ENCODE data around the gene ASAP2. TPM values are rescaled to one million over a fixed set of nuclear protein-coding genes. Genes with fewer than 3 reads are reported as not detected.

The ASAP2 gene
- total and polyA plus RNA-seq, 2 donors (not counting 1 experiment from before 2014, with no cell fraction given): 0.04 TPM; not detected in 1

DNA sequence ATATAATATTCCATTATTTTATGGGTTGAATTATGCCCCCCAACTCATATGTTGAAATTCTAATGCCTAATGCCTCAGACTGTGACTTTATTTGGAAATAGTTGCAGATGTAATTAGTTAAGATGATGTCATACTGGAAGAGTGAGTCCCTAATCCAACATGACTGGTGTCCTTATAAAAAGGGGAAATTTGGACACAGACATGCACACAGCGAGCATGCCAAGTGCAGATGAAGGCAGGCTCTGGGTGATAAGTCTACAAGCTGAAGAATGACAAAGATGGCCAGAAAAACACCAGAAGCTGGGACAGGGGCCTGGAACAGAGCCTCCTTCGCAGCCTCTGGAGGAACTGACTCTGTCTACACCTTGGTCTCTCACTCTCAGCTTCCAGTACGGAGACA lies 10.0 kb upstream of the ASAP2 start:
- WGBS (ENCODE audit: insufficient coverage): 95% methylated on average over 2 of the region's 3 CpGs

DNA sequence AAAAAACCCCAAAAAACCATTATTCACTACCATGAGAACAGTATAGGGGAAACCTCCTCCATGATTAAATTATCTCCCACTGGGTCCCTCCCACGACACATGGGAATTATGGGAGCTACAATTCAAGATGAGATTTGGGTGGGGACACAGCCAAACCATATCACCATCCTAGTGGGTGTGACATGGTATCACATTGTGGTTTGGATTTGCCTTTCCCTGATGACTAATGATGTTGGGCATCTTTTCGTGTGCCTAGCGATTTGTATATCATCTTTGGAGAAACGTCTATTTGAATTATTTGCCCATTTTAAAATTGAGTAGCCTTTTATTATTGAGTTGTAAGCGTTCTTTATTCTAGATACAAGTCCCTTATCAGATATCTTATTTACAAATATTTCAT lies 8.7 kb upstream of the ASAP2 start:
- TF ChIP-seq EZH2 (IDR thresholded peaks at IDR 0.05; ENCODE audit: borderline replicate concordance, insufficient read depth, low read depth, low read length, poor library complexity, severe bottlenecking): no peak
- TF ChIP-seq, protein P1, sequence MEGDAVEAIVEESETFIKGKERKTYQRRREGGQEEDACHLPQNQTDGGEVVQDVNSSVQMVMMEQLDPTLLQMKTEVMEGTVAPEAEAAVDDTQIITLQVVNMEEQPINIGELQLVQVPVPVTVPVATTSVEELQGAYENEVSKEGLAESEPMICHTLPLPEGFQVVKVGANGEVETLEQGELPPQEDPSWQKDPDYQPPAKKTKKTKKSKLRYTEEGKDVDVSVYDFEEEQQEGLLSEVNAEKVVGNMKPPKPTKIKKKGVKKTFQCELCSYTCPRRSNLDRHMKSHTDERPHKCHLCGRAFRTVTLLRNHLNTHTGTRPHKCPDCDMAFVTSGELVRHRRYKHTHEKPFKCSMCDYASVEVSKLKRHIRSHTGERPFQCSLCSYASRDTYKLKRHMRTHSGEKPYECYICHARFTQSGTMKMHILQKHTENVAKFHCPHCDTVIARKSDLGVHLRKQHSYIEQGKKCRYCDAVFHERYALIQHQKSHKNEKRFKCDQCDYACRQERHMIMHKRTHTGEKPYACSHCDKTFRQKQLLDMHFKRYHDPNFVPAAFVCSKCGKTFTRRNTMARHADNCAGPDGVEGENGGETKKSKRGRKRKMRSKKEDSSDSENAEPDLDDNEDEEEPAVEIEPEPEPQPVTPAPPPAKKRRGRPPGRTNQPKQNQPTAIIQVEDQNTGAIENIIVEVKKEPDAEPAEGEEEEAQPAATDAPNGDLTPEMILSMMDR (IDR thresholded peaks at IDR 0.05): no peak
- no peaks in the 10 kb centered on the region for H3K9me3 Mint-ChIP-seq (ENCODE audit: insufficient read depth)
- Histone ChIP-seq H2AFZ (ENCODE audit: insufficient read depth, low read depth, low read length, poor library complexity, severe bottlenecking) (no peak overlapping the region), H3K9me3 (ENCODE audit: control extremely low read depth in 1 of 3, control insufficient read depth in 2 of 3, insufficient read depth in 1 of 3, low read length in 2 of 3) (no peaks in the 10 kb centered on the region), H3K4me1 (ENCODE audit: control insufficient read depth in 2 of 2, insufficient read depth in 2 of 2, low read length in 2 of 2) (no peaks in the 10 kb centered on the region), H3K79me2 (ENCODE audit: control insufficient read depth, insufficient read depth, low read length) (no peaks in the 10 kb centered on the region), H3K36me3 (replicated peaks in 1 of 2; ENCODE audit: control extremely low read depth in 1 of 2, control insufficient read depth in 1 of 2, extremely low read depth in 1 of 2, insufficient read depth in 2 of 2, low read length in 1 of 2) (no peaks in the 10 kb centered on the region), H3K4me3 (ENCODE audit: control extremely low read depth in 1 of 5, extremely low read depth in 1 of 5, insufficient read depth in 1 of 5, low read depth in 2 of 5, low read length in 4 of 5) (no peak overlapping the region), H3K27ac (ENCODE audit: low read length in 2 of 2) (no peak overlapping the region), H4K20me1 (ENCODE audit: control insufficient read depth, insufficient read depth, low read length, poor library complexity, severe bottlenecking) (no peaks in the 10 kb centered on the region), H3K4me2 (replicated peaks; ENCODE audit: low read depth, low read length, poor library complexity, severe bottlenecking) (no peak overlapping the region), H3K27me3 (replicated peaks in 1 of 4; ENCODE audit: control extremely low read depth in 1 of 4, control insufficient read depth in 3 of 4, insufficient read depth in 4 of 4, low read length in 3 of 4) (peaks cover 0 to 5% (median 1%) of the 10 kb centered on the region in 4 experiments), H3K9ac (ENCODE audit: low read length) (no peak overlapping the region)
- POLR2A ChIA-PET: no interaction called here
- no CpG with 5 or more reads among the region's 5 CpGs for WGBS (ENCODE audit: insufficient coverage)
- DNase-seq (no peak), ATAC-seq (ENCODE audit: low read depth) (no peak)
- no peaks in the 10 kb centered on the region for H3K4me1 Mint-ChIP-seq
- H3K4me3 Mint-ChIP-seq: no peak overlapping the region
- H3K27me3 Mint-ChIP-seq: peaks cover 46% of the 10 kb centered on the region
- no peak overlapping the region for H3K27ac Mint-ChIP-seq
- intact Hi-C loops (cut with micrococcal nuclease): no loop called here
- CTCF ChIA-PET: no interaction called here

More for the DNA sequence above, 10.0 kb upstream of the ASAP2 start:
- intact Hi-C loops (cut with micrococcal nuclease): no loop called here
- no peak overlapping the region for H3K9ac ChIP-seq (ENCODE audit: low read length)
- peaks cover 0 to 5% (median 0%) of the 10 kb centered on the region in 4 experiments for H3K27me3 ChIP-seq (replicated peaks in 1 of 4; ENCODE audit: control extremely low read depth in 1 of 4, control insufficient read depth in 3 of 4, insufficient read depth in 4 of 4, low read length in 3 of 4)
- Mint-ChIP-seq H3K4me3 (no peak overlapping the region), H3K4me1 (no peaks in the 10 kb centered on the region), H3K9me3 (ENCODE audit: insufficient read depth) (no peaks in the 10 kb centered on the region), H3K27ac (no peak overlapping the region), H3K27me3 (peaks cover 43% of the 10 kb centered on the region)
- no peak overlapping the region for H3K27ac ChIP-seq (ENCODE audit: low read length in 2 of 2)
- no peaks in the 10 kb centered on the region for H3K36me3 ChIP-seq (replicated peaks in 1 of 2; ENCODE audit: control extremely low read depth in 1 of 2, control insufficient read depth in 1 of 2, extremely low read depth in 1 of 2, insufficient read depth in 2 of 2, low read length in 1 of 2)
- no peaks in the 10 kb centered on the region for H3K9me3 ChIP-seq (ENCODE audit: control extremely low read depth in 1 of 3, control insufficient read depth in 2 of 3, insufficient read depth in 1 of 3, low read length in 2 of 3)
- no peak for DNase-seq
- no peaks in the 10 kb centered on the region for H4K20me1 ChIP-seq (ENCODE audit: control insufficient read depth, insufficient read depth, low read length, poor library complexity, severe bottlenecking)
- no peak for ATAC-seq (ENCODE audit: low read depth)
- H3K4me1 ChIP-seq (ENCODE audit: control insufficient read depth in 2 of 2, insufficient read depth in 2 of 2, low read length in 2 of 2): no peaks in the 10 kb centered on the region
- POLR2A ChIA-PET: no interaction called here
- no peak overlapping the region for H3K4me2 ChIP-seq (replicated peaks; ENCODE audit: low read depth, low read length, poor library complexity, severe bottlenecking)
- CTCF ChIA-PET: no interaction called here
- TF ChIP-seq, protein P1 (IDR thresholded peaks at IDR 0.05): no peak
- no peaks in the 10 kb centered on the region for H3K79me2 ChIP-seq (ENCODE audit: control insufficient read depth, insufficient read depth, low read length)
- H2AFZ ChIP-seq (ENCODE audit: insufficient read depth, low read depth, low read length, poor library complexity, severe bottlenecking): no peak overlapping the region
- no peak overlapping the region for H3K4me3 ChIP-seq (ENCODE audit: control extremely low read depth in 1 of 5, extremely low read depth in 1 of 5, insufficient read depth in 1 of 5, low read depth in 2 of 5, low read length in 4 of 5)
